GM15510 (cell line): ENCODE data around the gene GLB1L2.

Experiments used
- POLR2A ChIP-seq: IDR thresholded peaks from 3 replicates; pipeline ENCODE4 v1.6.1; 2011; ENCODE audit warnings: borderline replicate concordance; ENCODE audit not compliant: insufficient read length; ENCODE audit errors: extremely low read depth

GLB1L2 gene

GRCh38 chr11:134340354-134340964 lies 8.7 kb downstream of the GLB1L2 start:
- TF ChIP-seq POLR2A: no peak

DNA sequence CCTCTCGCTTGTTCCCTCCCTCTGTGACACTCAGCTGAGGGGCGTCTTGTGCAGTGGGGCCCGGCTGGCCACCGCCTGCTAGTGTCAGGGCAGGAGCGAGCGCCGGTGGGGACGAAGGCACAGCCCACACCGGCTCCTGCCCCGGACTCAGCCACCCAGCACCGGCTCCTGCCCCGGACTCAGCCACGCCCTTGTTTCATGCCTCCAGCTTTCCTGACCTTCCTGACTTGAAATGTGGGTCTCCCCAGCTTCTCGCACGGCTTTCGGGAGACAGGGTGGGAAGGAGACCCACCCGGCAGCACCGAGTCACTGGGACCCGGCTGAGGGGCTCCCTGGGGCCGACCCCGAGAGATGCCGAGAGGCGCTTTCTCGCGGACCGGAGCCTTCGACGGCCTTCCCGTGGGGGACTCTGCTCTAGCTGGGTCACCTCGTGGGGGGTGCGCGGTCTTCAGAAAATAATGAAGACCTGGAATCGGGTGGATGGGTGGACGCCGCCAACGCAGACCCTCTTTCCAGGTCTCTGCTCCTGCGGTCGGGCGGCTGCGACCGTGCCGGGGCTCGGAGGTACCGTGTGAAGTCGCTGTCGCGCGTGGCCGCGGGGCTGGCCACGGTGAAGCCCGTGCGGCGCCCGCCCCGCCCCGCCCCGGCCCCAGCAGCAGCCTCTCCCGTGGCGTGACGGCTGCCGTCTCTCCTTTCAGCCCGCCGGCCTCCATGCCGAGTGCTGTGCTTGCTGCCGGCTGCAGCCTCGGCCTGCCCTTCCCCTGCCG lies 10.2 kb downstream of the GLB1L2 start:
- no peak for TF ChIP-seq POLR2A

GRCh38 chr11:134342572-134343340 lies 11.0 kb downstream of the GLB1L2 start:
- TF ChIP-seq POLR2A: no peak

GRCh38 chr11:134343646-134344045 lies 11.9 kb downstream of the GLB1L2 start:
- TF ChIP-seq POLR2A: no peak

DNA sequence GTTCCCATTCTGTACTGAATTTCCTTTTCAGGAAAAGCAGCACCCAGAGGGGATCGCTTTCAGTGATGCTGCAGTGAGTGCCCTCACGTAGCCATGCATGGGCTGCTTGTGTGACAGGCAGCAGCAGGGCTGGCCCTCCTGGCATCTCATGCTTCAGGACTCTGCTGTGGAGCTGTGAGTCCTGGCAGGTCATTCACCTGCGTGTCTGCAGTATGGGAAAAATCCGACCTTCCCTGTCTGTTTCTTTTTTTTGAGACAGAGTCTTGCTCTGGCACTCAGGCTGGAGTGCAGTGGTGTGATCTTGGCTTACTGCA lies 13.4 kb downstream of the GLB1L2 start:
- no peak for TF ChIP-seq POLR2A

DNA sequence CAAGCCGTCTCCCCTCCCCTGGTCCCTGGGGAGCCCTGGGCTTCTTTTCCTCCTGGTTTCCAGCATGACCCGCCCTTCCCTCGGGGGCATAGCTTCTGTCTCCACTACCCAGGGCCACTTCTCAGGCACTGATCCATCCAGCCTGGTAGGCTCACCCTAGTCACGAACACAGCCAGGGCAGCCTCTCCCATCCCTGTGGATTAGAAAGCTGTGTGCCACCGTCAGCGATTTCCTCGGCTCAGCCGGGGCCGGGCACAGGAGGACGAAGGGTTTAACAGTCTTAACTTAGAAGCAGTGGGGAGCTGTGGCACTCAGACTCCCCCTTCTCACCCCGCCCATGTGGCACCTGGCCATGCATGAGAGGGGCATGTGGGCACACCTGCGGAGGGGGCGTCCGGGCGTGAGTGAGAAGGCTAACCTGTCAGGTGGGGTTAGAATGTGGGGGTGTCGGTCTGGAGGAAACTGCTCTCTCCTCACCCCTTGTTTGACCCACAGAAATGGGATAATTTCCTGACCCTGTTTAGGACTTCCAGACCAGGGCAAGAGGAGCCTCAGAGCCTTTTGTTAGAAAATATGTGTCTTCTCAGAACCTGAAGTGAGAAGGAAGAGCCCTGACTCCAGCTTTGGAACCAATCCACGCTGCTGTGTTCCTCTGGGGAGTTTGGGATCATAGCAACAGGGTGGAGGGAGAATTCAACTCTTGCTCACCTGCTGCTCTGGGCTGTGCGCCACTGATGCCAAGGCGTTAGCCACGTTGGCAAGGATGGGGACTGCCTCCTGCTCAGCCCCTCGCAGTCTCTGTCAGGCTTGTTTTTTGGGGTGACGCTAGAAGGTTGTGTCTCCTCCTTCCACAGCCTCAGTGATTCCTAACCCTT lies 14.6 kb downstream of the GLB1L2 start:
- no peak for TF ChIP-seq POLR2A

- TF ChIP-seq POLR2A: no peak
Observed at GRCh38 chr11:134346976-134347350, 15.2 kb downstream of the GLB1L2 start.

GRCh38 chr11:134347441-134347840 lies 15.7 kb downstream of the GLB1L2 start:
- no peak for TF ChIP-seq POLR2A

DNA sequence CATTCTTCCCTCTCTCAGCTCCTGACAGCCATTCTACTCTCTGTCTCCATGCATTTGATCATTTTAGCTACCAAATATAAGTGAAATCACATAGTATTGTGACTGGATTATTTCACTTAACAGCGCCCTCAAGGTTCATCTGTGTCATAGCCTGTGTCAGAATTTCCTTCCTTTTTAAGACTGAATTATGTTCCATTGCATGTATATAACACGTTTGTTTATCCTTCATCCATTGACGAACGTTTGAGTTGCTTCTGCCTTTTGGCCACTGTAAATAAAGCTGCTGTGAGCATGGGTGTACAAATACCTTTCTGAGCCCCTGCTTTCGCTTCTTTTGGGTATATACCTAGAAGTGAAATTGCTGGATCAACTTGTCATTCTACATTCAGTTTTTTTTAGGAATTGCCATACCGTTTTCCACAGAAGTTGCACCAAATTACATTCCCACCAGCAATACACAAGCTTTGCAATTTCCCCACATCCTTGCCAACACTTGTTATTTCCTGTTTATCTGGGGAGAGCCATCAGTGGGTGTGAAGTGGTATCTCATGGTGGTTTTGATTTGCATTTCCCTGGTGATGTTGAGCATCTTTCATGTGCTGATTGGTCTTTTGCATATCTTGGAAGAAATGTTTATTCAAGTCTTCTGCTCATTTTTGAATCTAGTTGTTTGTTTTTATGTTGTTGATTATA lies 17.5 kb downstream of the GLB1L2 start:
- no peak for TF ChIP-seq POLR2A

GRCh38 chr11:134349802-134350355 lies 18.1 kb downstream of the GLB1L2 start:
- no peak for TF ChIP-seq POLR2A

- no peak for TF ChIP-seq POLR2A
Observed at GRCh38 chr11:134350381-134350780, 18.6 kb downstream of the GLB1L2 start.

DNA sequence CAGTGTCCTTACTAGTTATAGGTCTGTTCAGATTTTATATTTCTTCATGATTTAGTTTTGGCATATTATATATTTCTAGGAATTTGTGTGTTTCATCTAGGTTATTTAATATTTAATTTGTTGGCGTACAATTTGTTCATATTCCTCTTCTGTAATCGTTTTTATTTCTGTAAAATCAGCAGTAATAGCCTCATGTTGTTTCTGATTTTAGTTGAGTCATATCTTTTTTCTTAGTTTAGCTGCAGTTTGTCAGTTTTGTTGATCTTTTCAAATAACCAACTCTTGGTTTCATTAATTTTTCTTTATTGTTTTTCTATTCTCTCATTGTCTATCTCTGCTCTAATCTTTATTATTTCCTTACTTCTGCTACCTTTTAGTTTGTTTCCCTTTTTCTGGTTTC lies 20.3 kb downstream of the GLB1L2 start:
- TF ChIP-seq POLR2A: no peak

- TF ChIP-seq POLR2A: no peak
Observed at GRCh38 chr11:134355136-134355535, 23.3 kb downstream of the GLB1L2 start.

GRCh38 chr11:134355656-134356055 lies 23.9 kb downstream of the GLB1L2 start:
- no peak for TF ChIP-seq POLR2A

GRCh38 chr11:134356656-134357544 lies 25.1 kb downstream of the GLB1L2 start:
- TF ChIP-seq POLR2A: no peak
